Spleen (tissue), 11 donors: Measurements from ENCODE around the gene RNFT2. TPM values are rescaled to one million over a fixed set of nuclear protein-coding genes. Genes with fewer than 3 reads are reported as not detected.
"Not testable (repeated sequence)": the region's sequence is repeated elsewhere in the genome, so short reads cannot be mapped to it uniquely, and the experiment has no call there.

Experiments
- DNase-seq: peaks from one replicate; pipeline ENCODE4 v3.0.0-alpha.2; 2020
- H3K27ac ChIP-seq, 8 donors: fragments of 200-600 bp; sonication (generic) in 7 of 8; 1 replicate in 4 of 8; 2 replicates in 4 of 8; pipeline versions ENCODE4 v1.5.0 to v1.8.0; 2016 to 2021; ENCODE audit warnings: inconsistent platforms in 4 of 8, mild to moderate bottlenecking in 4 of 8, moderate library complexity in 1 of 8
- H3K27me3 ChIP-seq, 7 donors: fragments of 200-600 bp; sonication (generic) in 6 of 7; replicated peaks in 1 of 7; 1 replicate in 4 of 7; 2 replicates in 3 of 7; pipeline versions ENCODE4 v1.5.0 to v1.8.0; 2016 to 2021; ENCODE audit warnings: inconsistent platforms in 3 of 7, mild to moderate bottlenecking in 1 of 7
- H3K36me3 ChIP-seq, 6 donors: fragments of 200-600 bp; sonication (generic) in 5 of 6; 1 replicate in 4 of 6; 2 replicates in 2 of 6; pipeline versions ENCODE4 v1.5.0 to v1.8.0; 2016 to 2021; ENCODE audit warnings: inconsistent platforms in 2 of 6
- H3K4me1 ChIP-seq, 6 donors: fragments of 200-600 bp; sonication (generic) in 5 of 6; 1 replicate in 3 of 6; 2 replicates in 3 of 6; pipeline versions ENCODE4 v1.5.0 to v1.8.0; 2016 to 2021; ENCODE audit warnings: inconsistent platforms in 3 of 6
- H3K4me3 ChIP-seq, 8 donors: fragments of 200-600 bp; sonication (generic) in 7 of 8; 1 replicate in 4 of 8; 2 replicates in 4 of 8; pipeline versions ENCODE4 v1.5.0 to v1.8.0; 2016 to 2021; ENCODE audit warnings: inconsistent platforms in 4 of 8, mild to moderate bottlenecking in 4 of 8, moderate library complexity in 2 of 8
- H3K9me3 ChIP-seq, 8 donors: fragments of 200-600 bp; sonication (generic) in 7 of 8; 1 replicate in 4 of 8; 2 replicates in 4 of 8; pipeline versions ENCODE4 v1.5.0 to v1.8.0; 2016 to 2021; ENCODE audit warnings: inconsistent platforms in 4 of 8
- POLR2A ChIP-seq, 3 donors: fragments of 450-650 bp; IDR thresholded peaks; one replicate each; pipeline ENCODE4 v1.5.1; 2017; ENCODE audit warnings: antibody characterized with exemption in 3 of 3, mild to moderate bottlenecking in 1 of 3
- POLR2AphosphoS5 ChIP-seq, 3 donors: sonication (generic); formaldehyde crosslinking; IDR thresholded peaks; one replicate each; pipeline ENCODE4 v1.5.1; 2017; ENCODE audit warnings: antibody characterized with exemption in 3 of 3
- WGBS, 5 donors: extraction: QIAGEN DNeasy Blood & Tissue Kit in 3 of 5; methylation state at CpG; one replicate each; pipeline versions ENCODE4 v1.1.5 to v1.1.7; 2013 to 2018; 5-methylcytosine and 5-hydroxymethylcytosine counted together
- intact Hi-C: fragments of 100-400 bp; cut with DNase I; formaldehyde crosslinking; loops from one replicate; pipeline ENCODE4 v1.15.0; 2023; ENCODE audit warnings: low total_unique reads
- polyA plus RNA-seq, 3 donors: library from polyadenylated mRNA; stranded (reverse); fragments of 200-250 nt; gene quantifications; one replicate each; pipeline ENCODE4 v1.2.1, GENCODE V29; 2013
- total RNA-seq, 7 donors: library from RNA; depleted of rRNA in 3 of 7; stranded (reverse); fragments of >200 nt in 3 of 7; fragmentation: NEBNext Ultra II Directional in 4 of 7; extraction: Animal tissue kit (Norgen Biotek cat#: 25700) in 4 of 7; gene quantifications; one replicate each; pipeline versions ENCODE4 v1.1.0 to v1.2.1, GENCODE V29; 2016 to 2021
- TF ChIP-seq, protein P1 (sequence below), 11 experiments: fragments of 200-600 bp in 7 of 11; fragments of 450-650 bp in 4 of 11; sonication (generic) in 4 of 11; IDR thresholded peaks in 8 of 11; conservative IDR thresholded peaks in 3 of 11; 1 replicate in 7 of 11; 2 replicates in 4 of 11; pipeline versions ENCODE4 v1.4.0 to v1.8.0; 2016 to 2021; ENCODE audit warnings: antibody characterized with exemption in 11 of 11, inconsistent platforms in 4 of 11, mild to moderate bottlenecking in 1 of 11
- donor health status: healthy with polysubstance abuse.
- donor health status: DM: no; HTN: no; CAD: no; lungs with moderate emphysema.
- donor health status: DM: no; HTN: no; CAD: no.
- donor health status: Bipolar disorder and iron deficiency.
- donor health status: healthy.
- donor health status: DM: no; HTN: no; CAD: no.
- donor health status: DM: yes; HTN: yes; CAD: no.

RNFT2 gene
- total and polyA plus RNA-seq, 10 donors = 1.9 to 6.0 (median 3.8) TPM

DNA sequence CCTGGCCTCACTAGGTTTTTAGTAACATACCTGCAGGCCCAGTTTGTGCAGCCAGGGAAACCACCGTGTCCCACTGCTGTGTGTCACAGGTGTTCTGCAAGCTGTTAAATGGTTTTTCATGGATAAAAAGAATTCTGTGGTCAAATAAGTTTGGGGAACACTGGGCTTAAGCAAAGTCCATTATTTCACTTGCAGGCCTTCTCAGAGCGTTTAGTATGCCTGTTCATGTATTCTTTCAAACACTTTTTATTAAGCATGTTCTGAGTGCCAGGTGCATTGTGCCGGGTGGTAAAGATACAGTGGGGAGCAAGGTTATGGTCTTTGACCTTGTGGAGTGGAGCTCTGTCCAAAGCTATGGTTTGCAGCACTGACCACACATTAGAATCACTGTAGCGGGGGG, 7.4 kb downstream of the RNFT2 start:
- no peaks in the 10 kb centered on the region for H3K27me3 ChIP-seq
- H3K9me3 ChIP-seq = no peaks in the 10 kb centered on the region
- no peaks in the 10 kb centered on the region for H3K36me3 ChIP-seq
- no peak overlapping the region for H3K27ac ChIP-seq
- no peak overlapping the region for H3K4me3 ChIP-seq
- 93 to 95% (median 94%) methylated on average over 4 of the region's 4 CpGs for WGBS, 5 donors
- H3K4me1 ChIP-seq = no peaks in the 10 kb centered on the region
- TF ChIP-seq POLR2AphosphoS5 (IDR thresholded peaks at IDR 0.05) (no peak), POLR2A (IDR thresholded peaks at IDR 0.05) (no peak)
- TF ChIP-seq, protein P1, sequence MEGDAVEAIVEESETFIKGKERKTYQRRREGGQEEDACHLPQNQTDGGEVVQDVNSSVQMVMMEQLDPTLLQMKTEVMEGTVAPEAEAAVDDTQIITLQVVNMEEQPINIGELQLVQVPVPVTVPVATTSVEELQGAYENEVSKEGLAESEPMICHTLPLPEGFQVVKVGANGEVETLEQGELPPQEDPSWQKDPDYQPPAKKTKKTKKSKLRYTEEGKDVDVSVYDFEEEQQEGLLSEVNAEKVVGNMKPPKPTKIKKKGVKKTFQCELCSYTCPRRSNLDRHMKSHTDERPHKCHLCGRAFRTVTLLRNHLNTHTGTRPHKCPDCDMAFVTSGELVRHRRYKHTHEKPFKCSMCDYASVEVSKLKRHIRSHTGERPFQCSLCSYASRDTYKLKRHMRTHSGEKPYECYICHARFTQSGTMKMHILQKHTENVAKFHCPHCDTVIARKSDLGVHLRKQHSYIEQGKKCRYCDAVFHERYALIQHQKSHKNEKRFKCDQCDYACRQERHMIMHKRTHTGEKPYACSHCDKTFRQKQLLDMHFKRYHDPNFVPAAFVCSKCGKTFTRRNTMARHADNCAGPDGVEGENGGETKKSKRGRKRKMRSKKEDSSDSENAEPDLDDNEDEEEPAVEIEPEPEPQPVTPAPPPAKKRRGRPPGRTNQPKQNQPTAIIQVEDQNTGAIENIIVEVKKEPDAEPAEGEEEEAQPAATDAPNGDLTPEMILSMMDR (IDR thresholded peaks at IDR 0.05 in 8 of 11, conservative IDR thresholded peaks at IDR 0.05 in 3 of 11) = no peak
- DNase-seq = no peak
- intact Hi-C loops = no loop called here

DNA sequence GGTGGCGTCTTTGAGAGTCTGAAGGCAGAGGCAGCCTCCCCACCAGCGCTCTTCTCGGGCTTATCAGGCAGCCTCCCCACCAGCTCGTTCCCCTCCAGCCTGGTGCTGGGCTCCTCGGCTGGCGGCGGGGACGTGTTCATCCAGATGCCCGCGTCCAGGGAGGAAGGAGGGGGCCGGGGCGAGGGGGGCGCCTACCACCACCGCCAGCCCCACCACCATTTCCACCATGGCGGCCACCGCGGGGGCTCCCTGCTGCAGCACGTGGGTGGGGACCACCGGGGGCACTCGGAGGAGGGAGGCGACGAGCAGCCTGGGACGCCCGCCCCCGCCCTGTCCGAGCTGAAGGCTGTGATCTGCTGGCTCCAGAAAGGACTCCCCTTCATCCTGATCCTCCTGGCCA, 11.8 kb downstream of the RNFT2 start:
- DNase-seq = no peak
- no peak overlapping the region for H3K27ac ChIP-seq
- H3K4me3 ChIP-seq = no peak overlapping the region
- H3K4me1 ChIP-seq = no peaks in the 10 kb centered on the region
- H3K27me3 ChIP-seq = no peaks in the 10 kb centered on the region
- peaks cover 0 to 7% (median 0%) of the 10 kb centered on the region in 6 donors for H3K36me3 ChIP-seq
- no peaks in the 10 kb centered on the region for H3K9me3 ChIP-seq
- TF ChIP-seq POLR2AphosphoS5 (IDR thresholded peaks at IDR 0.05) = no peak
- TF ChIP-seq, protein P1 (IDR thresholded peaks at IDR 0.05 in 8 of 11, conservative IDR thresholded peaks at IDR 0.05 in 3 of 11) = no peak
- intact Hi-C loops = no loop called here
- WGBS, 5 donors = 89 to 94% (median 91%) methylated on average over 20 to 26 of the region's 26 CpGs

DNA sequence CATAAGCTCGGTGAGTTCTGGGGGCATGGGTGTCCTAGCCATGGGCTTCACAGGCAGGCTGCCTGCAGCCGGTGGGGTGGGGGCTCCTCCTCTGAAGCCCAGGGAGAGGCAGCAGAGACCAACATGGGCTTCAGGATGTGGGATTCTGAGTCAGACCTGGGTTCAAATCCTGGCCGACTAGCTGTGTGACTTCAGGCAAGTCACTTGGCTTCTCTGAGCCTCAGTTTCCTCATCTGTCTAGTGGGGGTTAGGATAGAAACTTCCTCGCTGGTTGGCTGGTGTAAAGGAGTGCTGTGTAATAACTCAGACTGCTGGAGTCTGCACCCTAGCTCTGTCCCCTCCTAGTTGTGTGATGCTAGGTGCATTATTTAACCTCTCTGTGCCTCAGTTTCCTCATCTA, 12.2 kb downstream of the RNFT2 start:
- Histone ChIP-seq H3K4me3 (no peak overlapping the region), H3K27me3 (no peaks in the 10 kb centered on the region), H3K36me3 (peaks cover 0 to 7% (median 0%) of the 10 kb centered on the region in 6 donors), H3K27ac (no peak overlapping the region), H3K4me1 (no peaks in the 10 kb centered on the region), H3K9me3 (no peaks in the 10 kb centered on the region)
- DNase-seq = no peak
- intact Hi-C loops = no loop called here
- 70 to 100% (median 93%) methylated on average over 1 to 4 of the region's 4 CpGs for WGBS, 5 donors
- TF ChIP-seq, protein P1 (IDR thresholded peaks at IDR 0.05 in 8 of 11, conservative IDR thresholded peaks at IDR 0.05 in 3 of 11) = no peak
- no peak for TF ChIP-seq POLR2A (IDR thresholded peaks at IDR 0.05)

DNA sequence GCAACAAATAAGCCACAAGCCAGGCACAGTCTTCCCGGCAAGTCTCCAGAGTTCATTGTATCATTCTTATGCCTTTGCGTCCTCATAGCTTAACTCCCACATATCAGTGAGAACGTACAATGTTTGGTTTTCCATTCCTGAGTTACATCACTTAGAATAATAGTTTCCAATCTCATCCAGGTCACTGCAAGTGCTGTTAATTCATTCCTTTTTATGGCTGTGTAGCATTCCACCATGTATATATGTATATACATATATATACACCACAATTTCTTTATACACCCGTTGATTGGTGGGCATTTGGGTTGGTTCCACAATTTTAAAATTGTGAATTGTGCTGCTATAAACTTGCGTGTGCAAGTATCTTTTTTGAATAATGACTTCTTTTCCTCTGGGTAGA, 16.0 kb downstream of the RNFT2 start:
- intact Hi-C loops, H3K27me3 ChIP-seq, H3K36me3 ChIP-seq, DNase-seq, H3K9me3 ChIP-seq, H3K4me3 ChIP-seq, H3K27ac ChIP-seq, H3K4me1 ChIP-seq: not testable (repeated sequence)
- WGBS, 5 donors = 92 to 97% (median 94%) methylated on average over 5 of the region's 5 CpGs

DNA sequence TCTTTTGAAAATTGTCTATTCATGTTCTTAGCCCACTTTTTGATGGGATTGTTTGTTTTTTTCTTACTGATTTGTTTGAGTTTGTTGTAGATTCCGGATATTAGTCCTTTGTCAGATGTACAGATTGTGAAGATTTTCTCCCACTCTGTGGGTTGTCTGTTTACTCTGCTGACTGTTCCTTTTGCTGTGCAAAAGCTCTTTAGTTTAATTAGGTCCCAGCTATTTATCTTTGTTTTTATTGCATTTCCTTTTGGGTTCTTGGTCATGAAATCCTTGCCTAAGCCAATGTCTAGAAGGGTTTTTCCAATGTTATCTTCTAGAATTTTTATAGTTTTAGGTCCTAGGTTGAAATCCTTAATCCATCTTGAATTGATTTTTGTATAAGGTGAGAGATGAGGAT, 16.7 kb downstream of the RNFT2 start:
- DNase-seq, H3K9me3 ChIP-seq, H3K27ac ChIP-seq, H3K4me3 ChIP-seq, intact Hi-C loops, H3K27me3 ChIP-seq, H3K4me1 ChIP-seq, H3K36me3 ChIP-seq: not testable (repeated sequence)
- 88 to 100% (median 100%) methylated on average over 1 of the region's 1 CpG for WGBS, 5 donors
